ENCODE data around the gene PRSS36.
"Not testable (repeated sequence)": the region's sequence is repeated elsewhere in the genome, so short reads cannot be mapped to it uniquely, and the experiment has no call there.

PRSS36 gene

DNA sequence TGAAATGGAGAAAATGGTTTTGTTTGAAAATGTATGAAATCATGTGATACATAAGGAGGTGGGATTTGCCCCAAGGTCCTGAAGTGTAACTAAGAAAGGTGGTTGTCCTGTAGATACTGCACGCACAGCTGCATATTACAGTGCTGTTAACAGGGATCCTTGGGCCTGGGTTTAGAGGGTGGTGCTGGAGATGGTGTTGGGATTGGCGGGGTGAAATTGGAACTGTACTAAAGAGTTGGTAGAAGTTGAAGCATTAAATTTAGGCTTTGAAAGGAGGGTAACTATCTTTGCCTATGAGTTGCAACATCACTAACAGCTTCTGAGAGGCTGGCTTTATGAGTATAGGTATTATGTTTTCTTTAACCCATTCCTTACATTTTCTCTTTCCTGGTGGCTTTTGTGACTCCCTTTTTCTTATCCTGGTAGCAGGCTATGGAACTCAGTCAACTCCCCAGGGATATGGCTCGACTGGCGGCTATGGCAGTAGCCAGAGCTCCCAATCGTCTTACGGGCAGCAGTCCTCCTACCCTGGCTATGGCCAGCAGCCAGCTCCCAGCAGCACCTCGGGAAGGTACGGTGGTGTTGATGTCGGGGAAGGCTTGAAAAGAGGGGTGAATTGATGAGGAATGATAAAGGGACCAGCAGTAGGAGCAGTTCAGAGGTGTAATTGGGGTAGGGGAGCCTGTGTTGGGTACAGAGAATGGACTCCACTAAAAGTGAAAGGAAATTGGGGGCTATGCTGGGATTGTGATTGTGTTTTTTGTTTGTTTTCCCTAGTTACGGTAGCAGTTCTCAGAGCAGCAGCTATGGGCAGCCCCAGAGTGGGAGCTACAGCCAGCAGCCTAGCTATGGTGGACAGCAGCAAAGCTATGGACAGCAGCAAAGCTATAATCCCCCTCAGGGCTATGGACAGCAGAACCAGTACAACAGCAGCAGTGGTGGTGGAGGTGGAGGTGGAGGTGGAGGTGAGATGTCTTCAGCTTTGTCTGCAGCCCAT is 33.9 kb upstream of the PRSS36 start:
- DNase-seq = no peak

DNA sequence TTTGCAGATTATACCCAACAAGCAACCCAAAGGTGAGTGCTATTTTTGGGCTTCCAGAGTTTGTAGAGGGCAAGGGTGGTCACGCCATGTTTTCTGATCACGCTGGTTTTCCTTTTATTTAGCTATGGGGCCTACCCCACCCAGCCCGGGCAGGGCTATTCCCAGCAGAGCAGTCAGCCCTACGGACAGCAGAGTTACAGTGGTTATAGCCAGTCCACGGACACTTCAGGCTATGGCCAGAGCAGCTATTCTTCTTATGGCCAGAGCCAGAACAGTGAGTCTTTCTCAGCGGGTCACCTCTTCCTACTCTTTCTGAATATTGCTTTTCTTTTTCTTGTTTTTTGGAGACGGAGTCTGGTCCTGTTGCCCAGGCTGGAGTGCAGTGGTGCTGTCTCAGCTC is 32.5 kb upstream of the PRSS36 start:
- no peak for DNase-seq

DNA sequence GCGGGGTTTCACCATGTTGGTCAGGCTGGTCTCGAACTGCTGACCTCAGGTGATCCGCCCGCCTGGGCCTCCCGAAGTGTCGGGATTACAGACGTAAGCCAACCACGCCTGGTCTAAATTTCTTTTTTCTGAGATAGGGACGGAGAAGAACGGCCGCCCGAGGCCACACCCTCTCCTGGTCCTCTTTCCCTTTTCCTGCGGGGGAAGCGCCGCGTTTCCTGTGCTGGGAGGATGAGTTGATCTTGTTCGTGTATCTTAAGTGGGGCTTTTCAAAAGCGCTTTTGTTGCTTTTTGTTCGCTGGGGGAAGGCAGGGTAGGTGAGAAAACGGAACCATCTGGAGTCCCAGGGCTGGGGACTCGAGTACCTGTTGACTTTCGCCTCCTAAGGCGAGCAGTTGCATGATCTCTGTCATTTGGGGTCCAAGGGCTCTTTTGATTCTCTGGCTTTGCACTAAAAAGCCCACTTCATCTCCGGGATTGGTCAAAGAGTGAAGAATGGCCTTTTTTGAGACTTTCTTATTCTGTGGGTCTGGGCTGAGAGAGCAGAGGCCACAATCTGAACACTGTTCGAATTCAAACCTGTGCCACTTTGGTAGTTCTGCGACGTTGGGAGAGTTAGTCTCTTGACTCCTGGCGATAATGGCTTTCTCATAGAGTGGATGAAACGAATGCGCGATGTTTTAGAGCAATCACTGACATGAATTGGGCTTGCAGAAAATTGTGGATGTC is 31.4 kb upstream of the PRSS36 start:
- DNase-seq = peak; percentile 67

DNA sequence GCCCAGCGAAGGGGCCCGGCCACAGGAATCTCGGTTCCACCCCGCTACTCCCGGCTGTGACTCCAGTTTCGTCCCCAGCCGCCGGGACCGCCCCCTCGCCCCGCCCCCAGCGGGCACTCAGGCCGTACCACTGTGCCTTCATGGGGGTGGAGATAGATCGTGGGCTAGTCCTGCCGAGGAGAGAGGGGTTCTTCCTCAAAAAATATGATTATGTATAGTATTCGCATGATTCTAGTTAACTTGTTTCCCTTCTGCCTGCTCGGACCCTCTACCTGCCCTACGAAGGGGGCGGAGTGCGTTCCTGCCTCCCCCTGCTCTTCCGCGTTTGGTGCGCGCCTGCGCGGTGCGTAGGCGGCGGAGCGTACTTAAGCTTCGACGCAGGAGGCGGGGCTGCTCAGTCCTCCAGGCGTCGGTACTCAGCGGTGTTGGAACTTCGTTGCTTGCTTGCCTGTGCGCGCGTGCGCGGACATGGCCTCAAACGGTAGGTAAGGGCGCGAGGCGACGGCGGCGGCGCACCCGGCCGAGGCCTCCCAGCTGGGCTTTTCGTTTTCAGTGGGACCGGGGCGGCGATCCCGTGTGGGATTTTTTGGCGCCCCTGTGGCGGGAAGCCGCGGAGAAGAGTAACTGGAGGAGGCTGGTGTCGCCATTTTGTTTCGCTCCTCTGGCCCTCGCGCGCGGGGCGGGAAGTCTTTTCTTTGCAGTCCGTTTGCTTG is 30.0 kb upstream of the PRSS36 start, which contains the start of gene FUS:
Gene FUS, plus strand, starts transcription at position 393 of the 713 bp plus-strand sequence. Its CDS starts 76 bp downstream, at position 469.
- peak; percentile 90 for DNase-seq

DNA sequence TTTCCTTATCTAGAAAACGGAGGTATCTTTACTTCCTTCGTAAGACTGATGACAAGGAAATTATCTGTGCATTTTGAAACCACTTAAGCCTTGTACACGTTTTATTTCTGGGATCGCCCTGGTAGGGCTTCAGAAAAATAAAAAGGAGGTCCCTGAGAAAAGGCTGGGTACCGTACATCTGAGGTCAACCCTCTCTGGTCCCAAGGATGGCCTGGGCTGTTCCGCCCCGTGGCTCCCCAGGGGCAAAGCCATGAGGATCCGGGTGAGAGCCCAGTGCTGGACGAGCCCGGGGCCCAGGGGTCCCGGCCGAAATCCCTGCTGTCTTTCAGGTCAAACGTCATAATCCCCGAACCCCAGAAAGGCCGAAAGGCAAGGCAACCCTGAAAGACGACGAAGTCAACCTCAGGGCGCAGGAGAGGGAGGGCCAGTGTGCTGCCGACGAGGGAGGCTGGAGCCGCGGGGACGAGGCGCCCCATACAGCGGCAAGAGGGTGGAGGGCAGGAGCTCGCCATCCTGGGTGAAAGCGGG is 29.4 kb upstream of the PRSS36 start:
- DNase-seq = no peak

DNA sequence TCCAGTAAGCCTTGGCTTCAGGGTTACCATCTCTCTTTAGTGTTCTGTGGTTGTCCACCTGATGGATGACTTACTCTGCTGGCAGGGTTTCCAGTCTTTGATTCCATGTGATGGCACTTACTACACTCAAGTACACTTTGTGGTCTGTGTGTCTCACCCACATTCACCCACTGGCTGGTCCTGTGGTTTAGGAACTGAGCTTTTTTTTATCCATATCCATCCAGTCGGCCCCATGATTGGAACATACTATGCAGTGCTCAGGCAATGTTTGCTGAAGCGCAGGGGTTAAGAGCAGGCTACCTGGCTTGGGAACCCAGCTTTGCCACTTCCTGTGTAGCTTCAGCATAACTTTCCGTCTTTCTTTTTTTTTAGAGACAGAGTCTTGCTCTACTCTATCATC is 27.3 kb upstream of the PRSS36 start:
- DNase-seq = peak; percentile 45

DNA sequence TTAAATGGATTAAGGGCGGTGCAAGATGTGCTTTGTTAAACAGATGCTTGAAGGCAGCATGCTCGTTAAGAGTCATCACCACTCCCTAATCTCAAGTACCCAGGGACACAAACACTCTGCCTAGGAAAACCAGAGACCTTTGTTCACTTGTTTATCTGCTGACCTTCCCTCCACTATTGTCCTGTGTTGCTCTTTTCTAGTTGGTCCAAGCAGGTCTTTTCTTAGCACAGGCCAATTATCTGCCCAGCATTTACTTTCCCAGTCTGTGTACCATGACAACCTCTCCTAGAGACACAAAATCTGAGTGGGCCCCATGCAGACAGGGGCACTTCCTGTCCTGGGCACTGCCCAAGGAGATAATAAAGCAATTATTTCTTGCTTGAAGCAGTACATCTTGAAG is 20.2 kb upstream of the PRSS36 start:
- peak; percentile 38 for DNase-seq

DNA sequence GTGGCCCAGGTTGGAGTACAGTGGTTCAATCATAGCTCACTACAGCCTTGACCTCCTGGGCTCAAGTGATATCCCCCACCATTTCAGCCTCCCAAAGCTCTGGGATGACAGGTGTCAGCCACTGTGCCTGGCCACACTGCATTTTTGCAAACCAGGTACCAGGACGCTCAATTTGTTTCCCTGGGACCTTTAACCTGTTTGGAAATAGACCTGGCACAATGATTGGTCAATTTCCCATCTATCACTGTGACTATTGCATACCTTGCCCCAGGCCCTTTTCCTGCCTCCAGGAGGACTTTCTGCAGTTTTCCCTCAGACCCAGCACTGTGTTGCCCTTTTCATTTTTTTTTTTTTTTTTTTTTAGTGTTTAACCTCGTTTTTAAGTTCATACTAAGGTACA is 19.0 kb upstream of the PRSS36 start:
- no peak for DNase-seq

DNA sequence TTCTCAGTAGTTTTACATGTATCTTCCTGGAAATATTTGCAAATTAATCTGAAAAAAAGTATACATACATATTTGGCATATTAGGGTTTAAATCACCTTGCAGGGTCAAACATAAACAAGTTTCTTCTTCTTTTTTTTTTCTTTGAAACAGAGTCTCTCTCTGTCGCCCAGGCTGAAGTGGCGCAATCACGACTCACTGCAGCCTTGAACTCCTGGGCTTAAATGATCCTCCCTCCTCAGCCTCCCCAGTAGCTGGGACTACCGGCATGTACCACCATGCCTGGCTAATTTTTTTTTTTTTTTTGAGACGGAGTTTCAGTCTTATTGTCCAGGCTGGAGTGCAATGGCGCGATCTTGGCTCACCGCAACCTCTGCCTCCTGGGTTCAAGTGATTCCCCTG is 17.4 kb upstream of the PRSS36 start:
- no peak for DNase-seq

DNA sequence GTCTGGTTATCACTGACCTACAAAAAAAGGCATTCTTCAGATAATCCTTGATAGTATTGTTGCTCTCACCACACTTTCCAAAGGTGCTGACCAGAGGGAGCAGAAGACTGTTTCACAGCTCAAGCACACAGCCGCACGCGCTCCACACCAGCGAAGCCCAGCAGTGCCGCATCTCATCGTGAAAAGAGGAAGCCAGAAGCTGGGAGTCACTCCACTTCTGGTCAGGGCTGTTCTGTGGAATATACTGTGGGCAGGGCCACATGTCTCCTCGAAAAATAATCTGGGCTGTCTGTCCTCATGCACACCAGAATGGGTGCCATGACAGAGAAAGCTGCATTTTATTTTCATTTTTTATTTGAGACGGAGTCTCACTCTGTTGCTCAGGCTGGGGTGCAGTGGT is 7.3 kb upstream of the PRSS36 start:
- peak; percentile 35 for DNase-seq

DNA sequence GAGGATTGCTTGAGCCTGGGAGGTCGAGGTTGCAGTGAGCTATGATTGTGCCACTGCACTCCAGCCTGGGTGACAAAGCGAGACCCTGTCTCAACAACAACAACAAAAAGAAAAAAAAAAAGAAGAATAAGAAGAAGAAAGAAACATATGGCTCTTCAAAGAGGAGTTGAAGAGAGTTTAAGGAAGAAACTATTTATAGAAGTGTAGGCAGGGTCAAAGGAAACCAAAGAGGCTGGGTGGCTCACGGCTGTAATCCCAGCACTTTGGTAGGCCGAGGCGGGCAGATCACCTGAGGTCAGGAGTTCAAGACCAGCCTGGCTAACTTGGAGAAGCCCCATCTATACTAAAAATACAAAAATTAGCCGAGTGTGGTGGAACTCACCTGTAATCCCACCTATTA is 1.1 kb upstream of the PRSS36 start:
- not testable (repeated sequence) for DNase-seq

DNA sequence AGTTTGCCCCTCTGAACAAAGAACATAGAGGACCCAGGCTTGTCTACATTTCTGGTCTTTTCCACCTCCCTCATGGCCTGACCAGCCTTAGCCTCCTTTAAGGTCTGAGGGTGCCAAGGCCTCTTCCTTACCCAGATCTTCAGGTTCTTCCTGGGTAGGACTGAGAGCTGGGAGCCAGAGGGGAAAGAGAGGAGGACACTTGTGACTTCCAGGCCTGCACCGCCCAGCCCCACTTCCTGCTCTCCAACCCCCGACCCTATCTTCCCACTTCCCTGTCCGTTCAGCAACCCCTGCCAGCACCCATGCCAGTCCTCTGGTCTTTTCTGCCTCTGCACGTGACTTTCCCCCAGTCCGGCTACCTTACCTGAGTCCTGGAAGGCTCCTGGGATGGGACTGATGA is 534 bp downstream of the PRSS36 start:
- no peak for DNase-seq

DNA sequence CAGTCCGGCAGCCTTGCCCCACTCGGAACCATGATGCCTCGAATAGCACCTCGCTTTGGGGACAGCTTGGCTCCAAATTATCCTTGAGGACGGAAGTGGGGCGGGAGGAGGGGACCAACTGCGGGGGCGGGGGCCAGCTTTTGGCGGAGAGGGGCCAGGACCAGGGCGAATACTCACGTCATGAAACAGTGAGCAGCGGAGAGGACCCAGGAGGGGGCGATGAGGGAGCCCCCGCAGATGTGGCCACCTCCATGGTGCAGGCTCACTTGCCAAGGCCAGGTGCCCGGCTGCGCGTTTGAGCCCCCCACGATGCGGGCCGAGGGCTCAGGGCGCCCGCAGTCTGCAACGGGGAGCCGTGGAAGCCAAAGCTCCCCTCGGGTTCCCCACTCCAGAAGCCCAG is 970 bp downstream of the PRSS36 start:
- DNase-seq = no peak

DNA sequence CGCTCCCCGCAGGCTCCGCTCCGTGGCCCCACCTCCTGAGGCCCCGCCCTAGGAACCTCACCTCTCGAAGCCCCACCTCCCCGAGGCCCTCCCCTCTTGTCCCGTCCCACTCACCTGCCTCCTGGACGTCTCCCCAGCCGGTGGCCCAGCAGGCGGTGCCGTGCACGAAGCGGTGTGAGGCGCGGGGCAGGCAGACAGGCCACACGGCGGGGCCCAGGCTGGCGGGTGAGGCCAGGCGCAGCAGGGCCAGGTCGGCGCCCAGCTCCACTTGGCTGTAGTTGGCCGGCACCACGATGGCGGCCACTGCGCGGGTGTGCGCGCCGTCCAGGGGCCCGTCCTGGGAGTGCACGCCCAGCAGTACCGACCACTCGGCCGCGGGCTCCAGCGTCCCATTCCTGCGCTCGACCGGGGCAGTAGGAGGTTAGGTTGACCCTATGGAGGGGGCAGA is 1.6 kb downstream of the PRSS36 start:
- no peak for DNase-seq

DNA sequence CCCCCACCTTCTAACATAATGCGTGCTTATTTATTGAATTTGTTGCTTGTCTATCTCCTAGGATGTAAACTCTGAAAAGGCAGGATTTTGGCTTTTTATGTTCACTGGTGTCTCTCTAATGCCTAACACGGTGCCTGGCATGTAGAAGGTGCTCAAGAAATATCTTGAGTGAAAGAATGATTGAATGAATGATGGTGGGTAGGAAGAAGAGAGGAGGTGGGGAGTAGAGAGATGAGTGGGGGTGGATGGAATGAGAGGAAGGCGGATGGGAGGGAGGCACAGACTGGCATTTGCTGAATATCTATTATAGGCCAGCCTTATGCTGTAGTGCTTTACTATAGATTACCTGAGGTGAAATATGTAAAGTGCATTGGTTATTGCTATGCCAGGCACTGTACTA is 2.3 kb downstream of the PRSS36 start:
- no peak for DNase-seq

DNA sequence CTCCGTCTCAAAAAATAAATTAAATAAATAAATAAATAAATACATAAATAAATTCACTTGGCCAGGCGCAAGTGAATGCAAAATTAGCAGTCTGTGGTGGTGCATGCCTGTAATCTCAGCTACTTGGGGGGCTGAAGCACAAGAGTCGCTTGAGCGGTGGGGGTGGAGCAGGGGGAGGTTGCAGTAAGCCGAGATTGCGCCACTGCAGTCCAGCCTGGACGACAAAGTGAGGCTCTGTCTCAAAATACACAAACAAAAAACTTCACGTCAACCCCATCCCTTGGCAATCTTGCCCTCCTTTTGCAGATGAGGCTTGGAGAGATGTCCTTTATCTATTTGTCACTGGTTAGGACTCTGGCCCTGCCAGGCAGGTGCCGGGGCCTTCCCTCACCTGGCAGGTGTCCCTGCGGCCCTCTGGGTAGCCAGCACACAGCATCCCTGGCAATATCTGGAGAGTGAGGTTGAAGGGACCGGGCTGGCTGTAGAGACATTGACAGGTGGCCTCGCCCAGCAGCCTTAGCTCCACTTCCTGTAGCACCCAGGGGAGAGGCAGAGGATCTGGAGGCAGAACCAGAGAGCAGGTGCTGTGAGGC is 4.4 kb downstream of the PRSS36 start:
- DNase-seq = no peak

DNA sequence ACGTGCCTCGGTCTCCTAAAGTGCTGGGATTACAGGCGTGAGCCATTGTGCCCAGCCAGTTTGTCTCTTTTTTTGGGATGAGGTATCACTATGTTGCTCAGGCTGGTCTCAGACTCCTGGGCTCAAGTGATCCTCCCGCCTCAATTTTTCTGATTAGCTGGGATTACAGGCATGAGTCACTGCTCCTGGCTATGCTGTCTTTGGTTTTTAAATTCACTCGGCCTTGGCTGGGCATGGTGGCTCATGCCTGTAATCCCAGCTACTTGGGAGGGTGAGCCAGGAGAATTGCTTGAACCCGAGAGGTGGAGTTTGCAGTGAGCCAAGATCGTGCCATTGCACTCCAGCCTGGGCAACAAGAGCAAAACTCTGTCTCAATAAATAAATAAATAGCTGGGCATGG is 5.4 kb downstream of the PRSS36 start:
- not testable (repeated sequence) for DNase-seq

DNA sequence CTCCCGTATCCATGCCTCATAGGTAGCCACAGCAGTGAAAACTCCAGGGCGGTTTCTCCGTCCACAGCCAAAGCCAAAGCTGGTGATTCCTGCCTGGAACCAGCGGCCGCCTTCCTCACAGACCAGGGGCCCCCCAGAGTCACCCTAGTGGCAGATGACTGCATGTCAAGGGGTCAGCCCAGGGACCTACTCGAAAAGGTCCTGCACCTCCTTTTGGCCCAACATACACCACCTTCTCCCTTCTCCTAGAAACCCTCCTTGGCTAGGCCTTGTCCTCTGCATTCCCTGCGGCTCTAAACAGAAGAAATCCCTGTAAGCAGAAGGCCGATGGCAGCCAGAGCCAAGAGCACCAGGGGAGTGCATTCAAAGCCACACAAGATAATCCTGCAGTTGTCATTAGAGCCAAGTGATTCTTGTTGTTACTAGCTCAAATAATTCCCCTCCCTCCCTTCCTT is 6.1 kb downstream of the PRSS36 start:
- no peak for DNase-seq

DNA sequence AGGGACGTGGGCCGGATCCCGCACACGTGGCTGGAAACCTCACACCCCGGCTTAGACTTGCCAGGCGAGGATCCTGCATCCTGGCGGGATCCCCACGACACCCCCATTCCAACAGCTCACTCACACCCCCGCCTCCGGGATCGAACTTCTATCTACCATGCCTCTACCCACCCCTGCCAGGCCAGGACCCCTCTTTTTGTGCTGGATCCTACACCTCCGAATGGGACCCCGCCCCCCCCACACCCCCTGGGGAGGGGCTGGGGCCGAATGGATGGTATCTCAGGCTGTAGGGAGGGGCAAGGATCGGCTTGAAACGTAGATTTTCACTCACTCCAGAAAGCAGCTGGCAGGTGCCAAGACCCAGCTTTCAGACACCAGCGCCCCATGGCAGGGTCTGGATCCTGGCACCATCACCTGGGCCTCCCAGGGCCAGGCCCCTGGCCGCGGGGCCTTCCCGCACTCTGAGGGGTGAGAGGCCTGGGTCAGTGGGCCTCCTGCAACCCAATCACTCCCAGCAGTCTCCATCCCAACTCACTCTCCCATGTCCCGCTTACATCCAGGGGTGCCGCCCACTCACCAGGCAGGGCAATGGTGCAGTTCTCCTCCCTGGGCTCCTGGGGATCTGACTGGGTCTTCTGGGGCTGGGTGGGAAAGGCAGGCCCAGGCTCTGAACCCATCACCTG is 6.7 kb downstream of the PRSS36 start:
- no peak for DNase-seq

DNA sequence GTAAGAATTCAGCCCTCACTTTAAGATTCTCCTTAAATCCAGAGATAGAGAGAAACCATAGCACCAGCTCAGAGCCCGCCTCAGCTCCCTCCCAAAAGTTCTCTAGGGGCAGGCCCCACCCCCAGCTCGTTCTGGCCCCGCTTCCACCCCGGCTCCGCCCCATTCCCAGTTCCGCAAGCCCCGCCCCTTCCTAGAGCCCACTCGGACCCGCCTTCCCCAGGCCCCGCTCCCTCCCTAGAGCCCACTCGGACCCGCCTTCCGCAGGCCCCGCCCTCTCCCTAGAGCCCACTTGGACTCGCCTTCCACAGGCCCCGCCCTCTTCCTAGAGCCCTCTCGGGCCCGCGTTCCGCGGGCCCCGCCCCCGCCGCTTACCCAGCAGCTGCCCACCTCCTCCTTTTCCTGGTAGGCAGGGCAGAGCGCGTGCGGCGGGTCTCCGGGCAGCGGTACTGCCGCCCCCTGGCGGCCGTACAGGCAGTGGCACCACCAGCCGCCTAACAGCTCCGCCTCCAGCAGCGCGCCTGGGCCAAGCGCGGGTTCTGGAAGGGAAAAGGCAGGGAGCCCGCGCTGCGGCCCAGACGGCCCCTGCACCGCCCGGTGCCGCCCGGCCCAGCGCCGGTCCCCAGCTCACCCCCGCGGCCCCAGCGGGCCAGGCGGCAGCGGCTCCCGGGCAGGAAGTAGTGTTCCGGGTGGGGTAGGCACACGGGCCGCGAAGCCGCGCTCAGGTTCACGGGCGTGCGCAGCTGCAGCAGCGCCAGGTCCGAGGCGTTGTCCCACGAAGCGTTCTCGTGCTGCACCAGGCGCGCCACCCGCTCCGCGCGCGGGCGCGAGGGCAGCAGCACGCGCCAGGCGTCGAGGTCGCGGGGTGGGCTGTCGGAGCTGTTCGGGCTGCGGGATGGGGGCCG is 7.5 kb downstream of the PRSS36 start:
- peak; percentile 98 for DNase-seq
